Gastrocnemius medialis (tissue), 4 donors: ENCODE data around the gene ACVRL1.

Source experiments
- POLR2A ChIP-seq, 2 donors: fragments of 450-650 bp; IDR thresholded peaks; one replicate each; pipeline ENCODE4 v1.6.1; 2017; ENCODE audit warnings: antibody characterized with exemption in 2 of 2, mild to moderate bottlenecking in 2 of 2, moderate library complexity in 2 of 2
- TF ChIP-seq, protein P1 (sequence below), 5 experiments: fragments of 450-650 bp in 3 of 5; fragments of 200-600 bp in 2 of 5; sonication (generic) in 2 of 5; IDR thresholded peaks in 4 of 5; conservative IDR thresholded peaks in 1 of 5; 1 replicate in 4 of 5; 2 replicates in 1 of 5; pipeline ENCODE4 v1.5.1; 2016 to 2019; ENCODE audit warnings: antibody characterized with exemption in 5 of 5, mild to moderate bottlenecking in 3 of 5, moderate library complexity in 3 of 5

GRCh38 chr12:51886021-51886710, 21.1 kb upstream of the ACVRL1 start:
- TF ChIP-seq, protein P1, sequence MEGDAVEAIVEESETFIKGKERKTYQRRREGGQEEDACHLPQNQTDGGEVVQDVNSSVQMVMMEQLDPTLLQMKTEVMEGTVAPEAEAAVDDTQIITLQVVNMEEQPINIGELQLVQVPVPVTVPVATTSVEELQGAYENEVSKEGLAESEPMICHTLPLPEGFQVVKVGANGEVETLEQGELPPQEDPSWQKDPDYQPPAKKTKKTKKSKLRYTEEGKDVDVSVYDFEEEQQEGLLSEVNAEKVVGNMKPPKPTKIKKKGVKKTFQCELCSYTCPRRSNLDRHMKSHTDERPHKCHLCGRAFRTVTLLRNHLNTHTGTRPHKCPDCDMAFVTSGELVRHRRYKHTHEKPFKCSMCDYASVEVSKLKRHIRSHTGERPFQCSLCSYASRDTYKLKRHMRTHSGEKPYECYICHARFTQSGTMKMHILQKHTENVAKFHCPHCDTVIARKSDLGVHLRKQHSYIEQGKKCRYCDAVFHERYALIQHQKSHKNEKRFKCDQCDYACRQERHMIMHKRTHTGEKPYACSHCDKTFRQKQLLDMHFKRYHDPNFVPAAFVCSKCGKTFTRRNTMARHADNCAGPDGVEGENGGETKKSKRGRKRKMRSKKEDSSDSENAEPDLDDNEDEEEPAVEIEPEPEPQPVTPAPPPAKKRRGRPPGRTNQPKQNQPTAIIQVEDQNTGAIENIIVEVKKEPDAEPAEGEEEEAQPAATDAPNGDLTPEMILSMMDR (IDR thresholded peaks at IDR 0.05 in 4 of 5, conservative IDR thresholded peaks at IDR 0.05 in 1 of 5), result no peak
- peak in 1 of 2 donors; percentile 52 for TF ChIP-seq POLR2A (IDR thresholded peaks at IDR 0.05)
